ENCODE data around the gene NOM1.

GRCh38 chr7:156928406-156928747 lies 21.1 kb upstream of the NOM1 start:
- TF ChIP-seq MXI1 (IDR thresholded peaks at IDR 0.05; ENCODE audit: low read depth, low read length) (no peak), USF1 (IDR thresholded peaks at IDR 0.05; ENCODE audit: borderline replicate concordance, low read depth) (no peak), CHD2 (IDR thresholded peaks at IDR 0.05; ENCODE audit: low read length, partially characterized antibody) (no peak), CTCF (IDR thresholded peaks at IDR 0.05) (no peak), MAX (IDR thresholded peaks at IDR 0.05; ENCODE audit: low read depth) (no peak), POLR2AphosphoS5 (IDR thresholded peaks at IDR 0.05; ENCODE audit: low read depth, low read length) (no peak), GABPA (IDR thresholded peaks at IDR 0.05; ENCODE audit: low read depth) (no peak), TEAD4 (IDR thresholded peaks at IDR 0.05; ENCODE audit: borderline replicate concordance, insufficient read depth) (no peak)
